ENCODE data around the gene PLK5. TPM values are rescaled to one million over a fixed set of nuclear protein-coding genes. Genes with fewer than 3 reads are reported as not detected.
"Not testable (repeated sequence)": the region's sequence is repeated elsewhere in the genome, so short reads cannot be mapped to it uniquely, and the experiment has no call there.

PLK5 gene
- total RNA-seq, 1 donor from 2014 or later: not detected

DNA sequence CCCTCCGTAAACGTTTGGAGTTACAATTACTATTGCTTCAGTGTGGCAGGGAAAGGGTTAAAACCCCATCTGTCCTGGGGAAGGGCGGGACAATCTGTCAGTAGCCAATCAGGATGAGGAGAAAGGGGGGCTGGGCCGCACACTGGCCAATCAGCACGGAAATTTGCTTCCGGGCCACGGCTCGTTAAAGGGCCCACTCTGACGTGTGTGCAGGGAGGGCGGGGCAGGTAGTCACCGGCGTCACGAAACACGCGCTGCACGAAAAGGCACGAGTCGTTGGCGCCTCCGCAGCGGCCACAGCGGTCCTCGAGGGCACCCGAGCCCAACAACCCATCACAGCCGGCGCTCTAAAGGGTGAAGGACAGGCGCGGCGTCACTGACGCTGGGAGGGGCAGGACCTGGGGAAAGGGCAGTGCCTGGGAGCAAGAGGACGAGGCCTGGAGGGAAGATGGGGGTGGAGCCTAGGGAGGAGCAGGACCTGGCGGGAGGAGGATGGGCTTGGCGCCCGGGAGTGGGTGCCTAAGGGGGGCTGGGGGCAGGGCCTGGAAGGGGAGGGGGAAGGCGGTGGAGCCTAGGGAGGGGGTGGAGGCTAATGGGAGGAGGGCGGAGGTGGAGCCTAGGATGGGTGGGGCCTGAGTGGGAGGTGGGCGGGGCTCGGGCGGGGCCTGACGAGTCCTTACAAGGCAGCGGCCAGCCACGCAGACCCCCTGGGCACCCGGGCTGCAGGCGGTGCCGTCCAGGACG is 15.9 kb upstream of the PLK5 start:
- peak; percentile 96 for DNase-seq (ENCODE audit: low spot score)

DNA sequence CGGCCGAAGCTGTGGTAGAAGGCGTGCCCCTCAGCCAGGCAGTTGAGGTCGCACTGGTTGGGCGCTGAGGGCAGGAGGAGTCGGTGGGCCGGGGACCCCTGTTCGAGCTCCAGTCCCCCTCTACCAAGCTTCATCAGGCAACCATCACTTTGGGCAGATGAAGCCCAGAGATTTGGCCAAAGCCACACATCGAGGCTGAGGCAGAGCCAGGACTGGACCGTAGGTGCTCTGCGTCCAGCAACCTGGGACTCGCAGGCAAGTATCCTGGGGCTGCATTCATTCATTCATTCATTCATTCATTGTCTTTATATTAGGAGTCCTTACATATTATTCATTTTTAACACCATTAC is 15.4 kb upstream of the PLK5 start:
- DNase-seq (ENCODE audit: low spot score): no peak

DNA sequence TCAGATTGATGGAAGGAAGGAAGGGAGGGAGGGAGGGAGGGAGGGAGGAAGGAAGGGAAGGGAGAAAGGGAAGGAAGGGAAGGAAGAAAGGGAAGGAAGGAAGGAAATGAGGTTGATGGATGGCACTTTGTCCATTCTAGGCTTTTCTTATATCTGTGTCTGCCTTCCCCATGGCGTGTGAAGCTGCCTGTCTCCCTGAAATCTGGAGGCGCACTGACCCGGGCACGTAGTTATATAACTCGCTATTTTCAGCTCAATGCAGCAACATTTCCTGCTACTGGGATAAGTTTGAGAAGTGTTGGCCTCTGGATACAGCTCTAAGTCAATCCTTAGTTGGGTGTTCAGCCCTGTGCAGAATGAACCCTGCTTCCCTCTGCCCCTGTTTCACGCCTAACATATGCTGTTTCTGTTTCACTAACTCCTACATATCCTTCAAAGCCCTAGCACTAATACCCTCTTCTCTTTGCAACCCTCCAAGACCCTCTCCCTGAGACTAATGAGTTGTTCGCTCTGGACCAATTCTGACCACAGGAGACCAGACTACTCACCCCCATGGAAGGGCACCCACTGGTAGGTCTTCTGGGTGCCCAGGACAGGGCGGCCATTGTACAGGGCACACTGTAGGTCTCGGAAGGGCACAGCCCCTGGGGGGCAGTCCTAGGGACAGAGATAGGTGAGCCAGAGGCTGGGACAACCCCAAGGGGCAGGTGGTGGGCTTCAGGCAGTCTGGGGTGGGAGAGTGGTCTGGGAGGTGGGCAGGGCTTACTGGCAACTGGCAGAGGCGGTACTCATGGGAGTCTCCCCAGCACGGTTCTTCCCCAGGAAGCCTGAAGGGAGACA is 14.1 kb upstream of the PLK5 start:
- DNase-seq (ENCODE audit: low spot score): no peak

DNA sequence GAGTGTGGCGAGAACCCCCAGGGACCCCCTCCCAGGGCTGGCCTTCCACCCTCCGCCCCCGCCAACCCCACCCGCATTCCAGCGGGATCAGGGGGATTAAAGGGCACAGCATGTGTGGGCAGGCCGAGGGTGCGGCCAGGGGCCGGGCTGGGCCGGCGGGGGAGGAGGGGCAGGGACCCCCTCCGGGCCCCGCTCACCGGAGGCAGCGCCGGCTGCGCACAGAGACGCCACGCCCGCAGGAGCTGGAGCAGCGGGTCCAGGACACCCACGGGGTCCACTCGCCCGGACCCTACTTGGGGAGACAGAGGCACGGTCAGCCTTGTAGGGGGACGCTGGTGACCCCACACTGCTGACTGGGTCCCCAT is 13.5 kb upstream of the PLK5 start:
- DNase-seq (ENCODE audit: low spot score): no peak

DNA sequence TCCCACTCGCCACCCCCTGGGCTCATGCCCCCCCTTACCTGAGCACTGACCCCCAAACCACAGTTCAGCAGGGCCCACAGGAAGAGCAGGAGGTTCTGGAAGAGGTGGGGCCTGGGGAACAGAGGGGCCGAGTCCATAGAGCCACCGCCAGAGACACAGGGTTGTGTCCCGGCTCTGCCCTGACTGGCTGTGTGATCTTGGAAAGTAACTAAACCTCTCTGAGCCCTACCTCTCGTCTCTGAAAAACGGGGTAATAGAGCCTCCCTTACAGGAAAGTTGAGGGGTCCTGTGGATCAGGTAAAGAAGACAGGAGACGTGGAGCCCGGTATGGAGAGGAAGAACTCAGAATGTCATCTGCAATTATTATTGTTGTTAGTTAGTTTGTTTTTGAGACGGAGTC is 13.1 kb upstream of the PLK5 start:
- no peak for DNase-seq (ENCODE audit: low spot score)

DNA sequence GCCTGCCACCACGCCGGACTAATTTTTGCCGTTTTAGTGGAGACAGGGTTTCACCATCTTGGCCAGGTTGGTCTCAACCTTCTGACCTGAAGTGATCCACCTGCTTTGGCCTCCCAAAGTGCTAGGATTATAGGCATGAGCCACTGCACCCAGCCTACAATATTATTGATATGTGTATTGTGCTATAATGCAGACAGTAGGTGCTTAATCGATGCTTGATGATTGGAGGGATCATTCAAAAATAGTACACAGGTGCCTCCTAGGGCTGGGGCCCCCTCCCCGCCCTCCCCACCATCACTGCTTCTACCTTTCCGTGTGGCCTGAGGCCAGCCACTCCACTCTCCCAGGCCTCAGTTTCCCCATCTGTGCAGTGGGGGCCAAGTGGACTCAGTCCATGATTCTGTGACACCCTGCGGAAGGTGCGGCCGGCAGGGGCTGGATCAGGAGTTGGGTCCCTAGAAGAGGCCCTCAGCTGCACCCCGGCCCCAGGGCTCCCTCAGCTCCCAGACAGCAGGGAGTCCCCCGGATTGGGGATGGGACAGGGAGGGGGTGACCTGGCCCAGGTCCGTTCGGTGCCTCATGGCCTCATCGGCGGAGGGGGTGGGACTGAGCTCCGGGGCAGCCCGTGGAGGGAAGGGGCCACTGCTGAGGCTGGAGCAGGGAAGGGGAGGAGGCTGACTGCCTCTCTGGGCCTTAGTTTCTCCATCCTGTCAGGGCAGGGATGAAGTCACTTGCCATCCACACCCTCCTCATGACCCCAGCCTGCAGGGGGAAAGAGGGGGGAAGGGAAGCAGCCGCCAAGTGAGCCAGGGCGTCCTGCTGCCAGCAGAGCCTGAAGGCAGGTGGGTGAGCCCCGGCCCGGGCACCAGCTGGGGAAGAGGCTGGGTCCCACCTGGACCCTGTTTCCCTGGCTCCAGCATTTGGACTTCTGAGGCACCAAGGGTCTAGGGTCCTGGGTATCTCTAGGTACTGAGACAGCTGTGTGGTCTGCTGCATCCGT is 12.3 kb upstream of the PLK5 start:
- no peak for DNase-seq (ENCODE audit: low spot score)

DNA sequence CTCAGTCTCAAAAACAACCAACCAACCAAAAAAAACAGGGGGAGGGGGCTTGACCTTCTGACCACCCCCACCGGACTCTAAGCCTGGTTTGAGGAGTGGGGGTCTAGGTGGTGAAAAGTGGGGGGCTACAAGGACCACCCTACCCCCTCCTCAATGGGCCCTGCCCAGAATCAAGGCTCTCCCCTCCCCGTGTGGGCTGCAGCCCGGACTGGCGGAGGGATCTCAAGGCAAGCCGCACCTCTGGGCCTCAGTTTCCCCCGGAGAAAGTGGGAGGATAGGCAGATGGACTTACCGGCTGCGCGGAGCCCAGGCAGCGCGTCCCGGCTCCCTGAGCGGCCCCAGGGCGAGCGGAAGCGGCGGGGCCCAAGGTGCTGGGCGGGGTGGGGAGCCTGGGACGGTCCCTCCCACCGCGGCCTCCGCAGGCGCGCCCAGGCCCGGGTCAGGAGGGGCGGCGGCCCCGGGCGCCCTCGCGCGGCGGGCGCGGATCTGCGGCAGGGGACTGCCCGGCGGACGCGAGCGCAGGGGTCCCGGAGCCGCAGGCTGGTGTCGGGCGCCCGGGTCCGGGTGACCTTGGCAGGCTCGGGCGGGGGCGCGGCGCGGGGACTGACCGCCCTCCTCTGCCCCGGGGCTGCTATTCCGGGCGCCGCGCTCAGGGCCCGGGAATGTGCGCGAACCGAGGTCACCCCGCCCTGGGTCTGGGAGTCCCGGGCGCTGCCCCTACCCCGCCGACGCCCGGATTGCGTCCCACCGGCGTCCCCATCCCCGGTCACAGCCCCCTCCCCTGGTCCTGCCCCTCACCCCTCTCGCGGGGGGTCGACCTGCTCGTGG is 11.0 kb upstream of the PLK5 start, which contains the start of gene ADAMTSL5:
Gene ADAMTSL5, minus strand, starts transcription at position 349 of the 828 bp plus-strand sequence. CDS start 2,076 bp downstream, outside the sequence.
- peak; percentile 77 for DNase-seq (ENCODE audit: low spot score)

DNA sequence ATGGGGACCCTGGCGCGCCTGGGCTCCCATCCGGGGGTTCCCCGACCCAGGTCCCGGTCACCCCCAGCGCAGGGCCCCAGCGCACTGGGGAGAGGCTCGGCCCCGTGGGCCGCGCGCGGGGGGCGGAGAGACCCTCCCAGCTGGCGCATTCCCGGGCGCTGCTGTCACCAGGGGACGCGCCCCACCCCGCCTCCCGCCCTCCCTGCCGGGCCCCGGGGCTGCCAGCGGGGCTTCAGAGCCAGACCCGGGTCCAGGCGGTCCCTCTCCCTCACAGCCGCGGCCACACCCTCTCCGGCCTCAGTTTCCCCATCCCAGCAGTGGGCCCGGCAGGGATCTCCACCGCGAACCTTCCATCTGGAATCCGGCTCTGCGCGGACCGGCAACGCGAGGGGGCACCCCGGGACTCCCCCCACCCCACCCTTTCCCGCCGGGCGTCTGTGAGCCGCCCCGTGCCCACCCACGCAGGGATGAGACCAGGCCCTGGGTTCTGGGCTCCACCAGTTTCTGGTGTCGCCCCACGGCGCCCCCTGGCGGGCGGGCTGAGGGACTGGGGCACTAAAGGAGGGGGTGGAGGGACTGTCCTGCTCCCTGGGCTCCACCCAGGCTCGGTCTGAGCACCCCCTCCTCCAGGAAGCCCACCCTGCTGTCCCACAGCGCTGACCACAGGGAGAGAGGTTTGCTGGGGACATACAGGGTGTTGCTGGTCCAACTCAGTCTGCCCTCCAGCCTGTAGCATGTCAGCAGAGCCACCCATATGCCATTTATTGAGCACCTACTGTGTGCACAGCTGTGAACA is 10.2 kb upstream of the PLK5 start:
- peak; percentile 71 for DNase-seq (ENCODE audit: low spot score)

DNA sequence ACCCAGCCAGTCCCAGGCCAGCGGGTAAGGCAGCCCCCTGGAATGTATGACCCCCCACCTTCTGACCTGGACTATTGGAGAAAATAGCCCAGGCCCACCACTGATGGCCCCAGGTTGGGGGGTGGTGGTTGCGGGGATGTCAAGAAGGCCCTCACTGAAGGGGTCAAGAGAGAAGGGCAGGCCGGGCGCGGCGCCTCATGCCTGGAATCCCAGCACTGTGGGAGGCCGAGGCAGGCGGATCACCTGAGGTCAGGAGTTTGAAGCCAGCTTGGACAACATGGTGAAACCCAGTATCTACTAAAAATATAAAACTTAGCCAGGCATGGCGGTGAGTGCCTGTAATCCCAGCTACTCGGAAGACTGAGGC is 9.6 kb upstream of the PLK5 start:
- DNase-seq (ENCODE audit: low spot score): no peak

DNA sequence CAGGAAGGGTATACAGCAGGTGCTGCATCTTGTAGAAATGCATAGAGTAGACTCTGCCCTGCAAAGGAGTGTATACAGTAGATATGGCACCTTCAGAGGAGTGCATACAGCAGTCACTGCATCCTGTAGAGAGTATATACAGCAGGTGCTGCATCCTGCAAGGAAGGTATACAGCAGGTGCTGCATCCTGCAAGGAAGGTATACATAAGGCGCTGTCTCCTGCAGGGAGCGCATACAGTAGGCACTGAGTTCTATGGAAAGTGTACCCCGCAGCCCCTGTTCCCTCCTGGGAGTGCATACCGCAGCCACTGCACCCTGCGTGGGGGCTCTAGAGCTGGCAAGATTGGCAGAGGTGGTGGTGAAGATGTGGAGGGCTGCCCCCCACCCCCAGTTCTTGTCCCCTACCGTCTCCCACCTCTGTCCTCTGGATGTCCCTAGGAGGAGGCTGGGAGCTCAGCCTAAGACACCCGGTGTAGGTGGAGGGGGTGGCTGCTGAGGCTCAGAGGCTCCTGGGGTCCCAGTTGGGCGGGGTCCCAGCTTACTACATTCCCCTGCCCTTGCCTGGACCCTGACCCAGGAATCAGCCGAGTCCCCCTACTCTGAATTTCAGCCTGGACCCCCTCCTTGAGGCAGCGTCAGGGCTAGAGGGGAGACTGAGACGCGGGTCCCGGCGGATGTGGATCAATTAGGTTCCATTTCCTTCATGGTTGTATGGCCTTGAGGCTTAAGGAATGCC is 8.7 kb upstream of the PLK5 start:
- DNase-seq (ENCODE audit: low spot score): no peak

DNA sequence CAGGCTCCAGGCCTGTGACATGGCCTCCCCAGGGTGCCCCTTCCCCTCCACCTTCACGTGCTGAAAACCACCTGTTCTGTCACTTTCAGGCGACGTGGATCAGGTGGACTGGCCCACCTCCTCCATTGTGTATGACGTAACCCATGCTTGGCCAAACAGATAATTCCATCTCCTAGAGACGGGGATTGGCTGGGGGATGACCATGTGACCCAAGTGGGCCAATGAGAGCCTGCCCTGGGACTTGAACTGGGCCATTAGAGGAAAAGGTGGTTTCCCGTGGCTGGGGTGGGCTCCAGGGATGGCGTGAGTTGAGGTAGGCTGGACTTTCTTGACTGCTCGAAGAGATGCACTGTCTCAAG is 7.5 kb upstream of the PLK5 start:
- DNase-seq (ENCODE audit: low spot score): no peak

DNA sequence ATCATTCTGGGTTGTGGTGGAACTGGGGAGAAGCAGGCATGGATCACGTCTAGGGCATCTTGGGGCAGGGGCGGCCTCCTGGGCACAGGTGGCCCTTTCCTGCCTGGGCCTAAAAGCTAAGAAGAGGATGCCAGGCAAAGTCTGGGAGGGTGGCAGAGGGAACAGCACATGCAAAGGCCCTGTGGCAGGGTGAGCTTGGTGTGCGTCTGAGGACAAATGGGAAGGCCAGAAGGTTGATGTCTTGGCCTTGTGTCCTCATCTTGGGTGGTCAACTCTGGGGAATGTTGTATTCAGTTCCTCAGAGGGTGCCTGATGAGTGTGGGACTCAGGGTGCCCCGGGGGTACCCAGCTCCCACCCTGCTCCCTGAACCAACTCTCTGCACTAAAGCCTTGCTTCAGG is 5.4 kb upstream of the PLK5 start:
- no peak for DNase-seq (ENCODE audit: low spot score)

DNA sequence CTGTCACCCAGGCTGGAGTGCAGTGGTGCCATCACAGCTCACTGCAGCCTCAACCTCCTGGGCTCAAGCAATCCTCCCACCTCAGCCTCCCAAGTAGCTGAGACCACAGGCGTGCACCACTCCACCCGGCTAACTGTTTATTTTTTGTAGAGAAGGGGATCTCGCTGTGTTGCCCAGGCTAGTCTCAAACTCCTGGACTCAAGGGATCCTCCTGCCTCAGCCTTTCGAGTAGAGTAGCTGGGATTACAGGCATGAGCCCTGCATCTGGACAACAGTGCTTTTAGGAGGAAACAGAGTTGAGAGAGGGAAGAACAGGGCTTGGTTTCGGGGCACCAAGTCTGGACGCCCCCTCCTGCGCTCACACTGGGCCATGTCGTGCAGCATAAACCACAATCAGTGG is 4.1 kb upstream of the PLK5 start:
- not testable (repeated sequence) for DNase-seq (ENCODE audit: low spot score)

DNA sequence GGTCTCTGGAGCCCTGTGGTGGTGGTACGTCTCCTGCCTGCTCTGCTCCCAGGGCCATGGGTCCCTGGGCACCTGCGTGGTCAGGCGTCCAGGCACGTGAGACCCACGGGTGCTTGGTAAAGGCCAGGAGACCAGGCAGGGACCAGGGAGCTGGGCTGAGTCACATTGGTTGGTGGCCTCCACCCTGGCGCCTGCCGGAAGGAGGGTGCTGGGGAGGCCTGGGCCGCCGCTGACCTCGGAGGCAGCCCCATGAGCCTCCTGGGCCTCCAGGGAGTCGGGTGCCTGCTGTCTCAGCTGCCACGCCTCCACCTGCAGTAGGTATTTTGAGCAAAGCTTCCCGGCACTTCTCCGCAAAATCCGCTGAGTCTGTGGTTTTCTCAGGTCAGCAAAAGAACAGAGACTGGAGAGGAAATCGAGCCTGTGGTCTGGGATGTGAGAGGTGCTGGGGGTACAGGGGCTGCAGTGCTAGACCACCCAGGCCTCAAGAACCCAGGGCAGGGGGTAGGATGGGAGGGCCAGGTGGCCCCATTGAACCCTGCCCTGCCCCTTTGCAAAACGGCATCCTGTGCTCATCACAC is 3.6 kb upstream of the PLK5 start:
- no peak for DNase-seq (ENCODE audit: low spot score)

DNA sequence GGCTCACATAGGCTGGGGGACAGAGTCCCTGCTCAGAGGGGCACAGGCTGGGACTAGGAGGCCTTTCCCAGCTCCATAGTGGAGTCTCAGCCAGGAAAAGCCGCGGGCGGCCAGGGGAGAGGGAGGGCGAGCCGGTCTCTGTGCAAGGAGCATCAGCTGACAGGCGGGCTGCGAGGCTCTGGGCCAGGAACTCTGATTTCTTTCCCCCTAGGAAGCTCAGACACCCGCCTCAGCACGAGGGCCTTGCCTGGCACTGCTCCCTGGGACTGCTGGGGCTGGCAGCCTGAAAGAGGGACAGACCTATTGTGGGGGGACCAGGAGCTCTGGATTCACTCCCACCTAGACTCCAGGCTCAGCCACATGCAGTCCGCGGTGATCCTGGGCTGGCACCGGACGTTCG is 2.2 kb upstream of the PLK5 start:
- peak; percentile 59 for DNase-seq (ENCODE audit: low spot score)

DNA sequence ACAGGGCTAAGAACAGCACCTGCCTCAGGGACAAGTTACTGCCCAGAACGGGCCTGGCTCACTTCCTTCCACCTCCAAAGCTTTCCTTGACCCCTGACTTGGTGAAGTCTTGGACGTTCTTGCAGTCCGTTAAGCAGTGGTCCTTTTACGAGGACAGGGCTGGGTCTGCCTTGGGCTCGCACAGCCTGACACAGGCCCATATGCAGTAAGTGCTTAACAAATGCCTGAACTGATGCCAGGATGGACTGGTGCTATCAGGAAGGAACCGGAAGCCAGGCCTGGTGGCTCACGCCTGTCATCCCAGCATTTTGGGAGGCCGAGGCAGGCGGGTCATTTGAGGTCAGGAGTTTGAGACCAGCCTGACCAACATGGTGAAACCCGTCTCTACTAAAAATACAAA is 1.8 kb upstream of the PLK5 start:
- DNase-seq (ENCODE audit: low spot score): no peak

DNA sequence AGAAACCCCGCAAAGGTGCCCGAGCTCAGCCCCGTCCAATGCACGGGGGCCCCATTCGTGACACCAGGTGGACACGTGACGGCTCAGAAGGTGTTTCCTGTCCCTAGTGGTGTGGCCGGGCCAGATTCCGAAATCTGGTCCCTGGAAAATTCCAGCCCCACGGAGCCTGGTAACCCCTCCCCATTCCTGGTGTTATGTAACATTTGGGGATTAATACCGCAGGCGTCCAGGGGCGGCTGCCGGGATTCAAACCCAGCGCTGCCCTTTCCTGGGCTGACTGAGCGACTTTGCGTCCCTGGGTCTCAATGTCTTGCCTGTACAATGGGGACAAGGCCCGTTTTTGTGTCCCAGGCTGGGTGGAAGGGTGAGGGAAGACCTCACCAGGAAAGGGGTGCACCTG is 1.0 kb upstream of the PLK5 start:
- no peak for DNase-seq (ENCODE audit: low spot score)

DNA sequence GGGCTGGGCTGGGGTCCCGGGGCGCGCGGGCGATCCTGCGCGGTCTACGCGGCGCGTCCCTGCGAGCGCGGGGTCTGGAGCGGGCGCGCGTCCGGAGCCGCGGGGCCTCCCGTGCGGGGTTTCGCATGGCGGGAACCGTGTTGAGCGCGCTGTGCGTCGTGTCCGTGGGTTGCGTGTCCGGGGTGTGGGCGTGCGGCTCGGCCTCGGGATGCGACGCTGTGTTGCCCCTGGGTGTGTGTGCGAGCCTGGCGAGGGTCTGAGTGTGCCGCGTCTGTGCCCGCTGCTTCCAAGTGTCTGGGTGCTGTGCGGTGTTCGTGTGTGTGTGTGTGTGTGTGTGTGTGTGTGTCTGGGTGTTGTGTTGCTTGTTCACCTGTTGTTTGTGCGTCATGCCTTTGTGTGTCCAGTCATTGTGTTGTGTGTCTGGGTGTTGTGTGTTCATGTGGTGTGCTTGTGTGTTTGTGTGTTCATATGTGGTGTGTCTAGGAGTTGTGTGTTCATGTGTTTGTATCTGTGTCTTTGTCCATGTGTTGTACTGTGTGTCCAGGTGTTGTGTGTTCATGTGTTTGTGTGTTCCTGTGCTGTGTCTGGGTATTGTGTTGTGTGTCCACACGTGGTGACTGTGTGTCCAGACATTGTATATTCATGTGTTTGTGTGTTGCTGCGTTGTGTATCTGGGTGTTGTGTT is 552 bp downstream of the PLK5 start:
- no peak for DNase-seq (ENCODE audit: low spot score)

DNA sequence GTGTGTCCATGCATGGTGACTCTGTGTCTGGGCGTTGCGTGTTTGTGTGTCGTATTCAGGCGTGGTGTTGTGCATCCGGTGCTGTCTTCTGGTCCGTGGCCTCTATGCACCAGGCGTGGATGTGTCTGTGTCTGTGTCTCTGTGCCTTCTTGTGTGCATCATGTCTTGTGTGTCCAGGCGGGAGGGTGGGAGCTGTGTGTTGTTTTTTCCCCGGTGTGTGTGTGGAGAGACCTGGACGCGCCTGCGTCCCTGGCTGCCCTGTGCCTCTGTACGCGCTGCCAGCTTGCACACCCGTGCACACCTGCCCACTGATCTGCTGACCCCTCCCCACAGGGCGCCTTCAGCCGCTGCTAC is 1.1 kb downstream of the PLK5 start:
- no peak for DNase-seq (ENCODE audit: low spot score)
